Upper lobe of left lung (tissue), 6 donors: Measurements from ENCODE around the gene FAM53B. TPM values are rescaled to one million over a fixed set of nuclear protein-coding genes. Genes with fewer than 3 reads are reported as not detected.

Source experiments
- ATAC-seq, 2 donors: fragments of 200-7000 bp; cut with Tn5 transposase; one replicate each; pipeline ENCODE4 v1.9.1; 2022; ENCODE audit warnings: mild to moderate bottlenecking in 2 of 2, moderate library complexity in 2 of 2; ENCODE audit not compliant: low FRiP score in 2 of 2
- DNase-seq, 2 donors: peaks; one replicate each; pipeline ENCODE4 v3.0.0-alpha.2; 2019 to 2020
- H3K27ac ChIP-seq, 4 donors: fragments of 200-600 bp; sonication (generic); one replicate each; pipeline ENCODE4 v1.5.1; 2016 to 2019
- H3K27me3 ChIP-seq, 4 donors: fragments of 200-600 bp; sonication (generic); one replicate each; pipeline ENCODE4 v1.5.1; 2017 to 2019
- H3K36me3 ChIP-seq, 4 donors: fragments of 200-600 bp; sonication (generic); one replicate each; pipeline ENCODE4 v1.5.1; 2016 to 2019
- H3K4me1 ChIP-seq, 4 donors: fragments of 200-600 bp; sonication (generic); one replicate each; pipeline ENCODE4 v1.5.1; 2018 to 2019
- H3K4me3 ChIP-seq, 4 donors: fragments of 200-600 bp; sonication (generic); one replicate each; pipeline ENCODE4 v1.5.1; 2017 to 2019; ENCODE audit warnings: mild to moderate bottlenecking in 2 of 4, moderate library complexity in 1 of 4
- H3K9me3 ChIP-seq, 4 donors: fragments of 200-600 bp; sonication (generic); one replicate each; pipeline ENCODE4 v1.5.1; 2018 to 2019
- EP300 ChIP-seq, 4 donors: sonication (generic); formaldehyde crosslinking; IDR thresholded peaks; one replicate each; pipeline ENCODE4 v1.5.1; 2017; ENCODE audit warnings: antibody characterized with exemption in 4 of 4, control low read depth in 2 of 4
- POLR2A ChIP-seq, 4 donors: fragments of 450-650 bp; IDR thresholded peaks; one replicate each; pipeline ENCODE4 v1.5.1; 2016 to 2017; ENCODE audit warnings: antibody characterized with exemption in 4 of 4, mild to moderate bottlenecking in 2 of 4
- POLR2AphosphoS5 ChIP-seq, 2 donors: sonication (generic); formaldehyde crosslinking; IDR thresholded peaks; one replicate each; pipeline ENCODE4 v1.5.1; 2017; ENCODE audit warnings: antibody characterized with exemption in 2 of 2
- WGBS, 2 donors: methylation state at CpG; one replicate each; pipeline ENCODE4 v1.1.5; 2017 to 2018; 5-methylcytosine and 5-hydroxymethylcytosine counted together
- total RNA-seq, 6 donors: library from RNA; depleted of rRNA in 4 of 6; stranded (reverse); fragments of >200 nt in 4 of 6; gene quantifications; one replicate each; pipeline versions ENCODE4 v1.1.0 to v1.2.1, GENCODE V29; 2016 to 2021
- TF ChIP-seq, protein P1 (sequence below), 6 experiments: fragments of 450-650 bp in 4 of 6; fragments of 200-600 bp in 2 of 6; sonication (generic) in 2 of 6; IDR thresholded peaks; one replicate each; pipeline ENCODE4 v1.5.1; 2016 to 2019; ENCODE audit warnings: antibody characterized with exemption in 6 of 6
- donor health status: DM: no; HTN: no; CAD: no; lungs with moderate emphysema.
- donor health status: DM: no; HTN: yes; CAD: no; lungs with severe emphysema.

Gene FAM53B
- total RNA-seq, 6 donors from 2014 or later, result 35.8 to 62.5 (median 47.8) TPM

GRCh38 chr10:124688386-124688785, 55.8 kb downstream of the FAM53B start:
- H3K36me3 ChIP-seq, result peaks cover 0 to 11% (median 4%) of the 10 kb centered on the region in 4 donors
- H3K4me3 ChIP-seq, result no peak overlapping the region
- no peaks in the 10 kb centered on the region for H3K9me3 ChIP-seq
- TF ChIP-seq POLR2A (IDR thresholded peaks at IDR 0.05) (no peak), POLR2AphosphoS5 (IDR thresholded peaks at IDR 0.05) (no peak), EP300 (IDR thresholded peaks at IDR 0.05) (no peak)
- TF ChIP-seq, protein P1, sequence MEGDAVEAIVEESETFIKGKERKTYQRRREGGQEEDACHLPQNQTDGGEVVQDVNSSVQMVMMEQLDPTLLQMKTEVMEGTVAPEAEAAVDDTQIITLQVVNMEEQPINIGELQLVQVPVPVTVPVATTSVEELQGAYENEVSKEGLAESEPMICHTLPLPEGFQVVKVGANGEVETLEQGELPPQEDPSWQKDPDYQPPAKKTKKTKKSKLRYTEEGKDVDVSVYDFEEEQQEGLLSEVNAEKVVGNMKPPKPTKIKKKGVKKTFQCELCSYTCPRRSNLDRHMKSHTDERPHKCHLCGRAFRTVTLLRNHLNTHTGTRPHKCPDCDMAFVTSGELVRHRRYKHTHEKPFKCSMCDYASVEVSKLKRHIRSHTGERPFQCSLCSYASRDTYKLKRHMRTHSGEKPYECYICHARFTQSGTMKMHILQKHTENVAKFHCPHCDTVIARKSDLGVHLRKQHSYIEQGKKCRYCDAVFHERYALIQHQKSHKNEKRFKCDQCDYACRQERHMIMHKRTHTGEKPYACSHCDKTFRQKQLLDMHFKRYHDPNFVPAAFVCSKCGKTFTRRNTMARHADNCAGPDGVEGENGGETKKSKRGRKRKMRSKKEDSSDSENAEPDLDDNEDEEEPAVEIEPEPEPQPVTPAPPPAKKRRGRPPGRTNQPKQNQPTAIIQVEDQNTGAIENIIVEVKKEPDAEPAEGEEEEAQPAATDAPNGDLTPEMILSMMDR (IDR thresholded peaks at IDR 0.05), result no peak
- ATAC-seq (no peak), DNase-seq (no peak)
- 94% methylated on average over 6 of the region's 6 CpGs for WGBS, 2 donors
- no peaks in the 10 kb centered on the region for H3K27me3 ChIP-seq
- H3K4me1 ChIP-seq, result peaks cover 43 to 58% (median 50%) of the 10 kb centered on the region in 4 donors
- peak overlapping the region in 2 of 4 donors; percentile 19 to 69 for H3K27ac ChIP-seq

DNA sequence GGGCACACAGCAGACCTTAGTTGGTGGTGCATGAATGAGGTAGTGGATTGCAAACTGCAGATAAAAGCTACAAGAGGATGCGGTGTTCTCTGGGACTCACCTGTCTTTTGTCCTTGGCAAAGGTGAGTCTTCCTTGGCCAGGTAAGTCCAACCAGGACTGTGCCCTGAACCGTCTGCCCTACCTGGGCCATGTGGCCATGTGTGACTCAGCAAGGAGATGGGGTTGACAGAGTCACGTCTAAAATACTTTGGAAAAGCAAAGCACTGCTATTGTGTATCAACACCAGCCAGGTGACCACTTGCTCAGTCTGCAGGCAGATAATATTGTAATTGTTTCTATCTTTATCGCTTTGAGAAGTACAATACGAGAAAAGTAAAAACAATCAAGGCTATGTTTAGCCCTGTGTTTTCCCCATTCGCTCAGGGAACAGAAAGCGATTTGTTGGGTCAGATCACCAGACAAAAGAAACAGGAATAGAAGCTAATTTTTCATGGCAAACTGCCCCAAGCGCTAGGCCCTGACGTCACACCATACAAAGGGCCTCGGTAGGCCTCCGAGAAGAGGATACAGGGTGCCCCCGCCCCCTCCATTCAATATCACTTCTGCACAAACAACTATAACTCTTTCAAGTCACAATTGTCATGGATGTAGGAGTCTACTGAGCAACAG, 57.3 kb downstream of the FAM53B start:
- Histone ChIP-seq H3K9me3 (no peaks in the 10 kb centered on the region), H3K4me1 (peaks cover 45 to 59% (median 52%) of the 10 kb centered on the region in 4 donors), H3K27ac (peak overlapping the region; percentile 37 to 79 (median 72)), H3K36me3 (peaks cover 0 to 11% (median 6%) of the 10 kb centered on the region in 4 donors), H3K27me3 (no peaks in the 10 kb centered on the region), H3K4me3 (no peak overlapping the region)
- 60 to 66% methylated on average over 12 of the region's 12 CpGs for WGBS, 2 donors
- no peak for TF ChIP-seq POLR2A (IDR thresholded peaks at IDR 0.05)
- TF ChIP-seq EP300 (IDR thresholded peaks at IDR 0.05), result no peak
- no peak for TF ChIP-seq POLR2AphosphoS5 (IDR thresholded peaks at IDR 0.05)
- TF ChIP-seq, protein P1 (IDR thresholded peaks at IDR 0.05), result no peak
- DNase-seq (no peak), ATAC-seq (peak in 1 of 2 donors; percentile 18)

DNA sequence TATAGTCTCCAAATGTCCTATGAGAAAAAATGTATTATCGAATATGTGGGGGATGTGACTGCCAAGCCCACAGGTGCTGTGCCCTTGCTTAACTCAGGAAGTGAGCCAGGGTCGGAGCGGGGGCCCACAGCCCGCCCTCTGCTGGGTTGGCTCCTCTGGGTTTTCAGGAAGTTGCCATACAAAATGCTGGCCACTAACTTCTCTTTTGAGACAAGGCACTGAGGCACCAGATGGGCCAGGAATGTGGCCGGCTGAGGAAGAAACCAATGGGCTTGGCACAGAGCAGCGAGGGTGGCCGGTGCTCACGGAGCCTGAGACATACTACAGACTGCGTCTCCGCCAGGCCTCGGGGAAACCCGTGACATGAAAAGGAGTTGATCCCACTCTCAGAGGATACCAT, 58.9 kb downstream of the FAM53B start:
- TF ChIP-seq EP300 (IDR thresholded peaks at IDR 0.05), result no peak
- peak in 1 of 2 donors; percentile 25 for TF ChIP-seq POLR2AphosphoS5 (IDR thresholded peaks at IDR 0.05)
- TF ChIP-seq POLR2A (IDR thresholded peaks at IDR 0.05), result peak in 1 of 4 donors; percentile 37
- TF ChIP-seq, protein P1 (IDR thresholded peaks at IDR 0.05), result no peak
- WGBS, 2 donors, result 48 to 59% methylated on average over 9 to 11 of the region's 12 CpGs
- no peak overlapping the region for H3K4me3 ChIP-seq
- peaks cover 57 to 69% (median 60%) of the 10 kb centered on the region in 4 donors for H3K4me1 ChIP-seq
- DNase-seq, result peak; percentile 75 to 83
- H3K27me3 ChIP-seq, result no peaks in the 10 kb centered on the region
- H3K27ac ChIP-seq, result peak overlapping the region; percentile 42 to 79 (median 72)
- peaks cover 3 to 26% (median 16%) of the 10 kb centered on the region in 4 donors for H3K36me3 ChIP-seq
- H3K9me3 ChIP-seq, result no peaks in the 10 kb centered on the region
- peak in 1 of 2 donors; percentile 74 for ATAC-seq

- Histone ChIP-seq H3K4me3 (no peak overlapping the region), H3K4me1 (peaks cover 64 to 79% (median 68%) of the 10 kb centered on the region in 4 donors)
Measured at GRCh38 chr10:124683814-124684213, 60.4 kb downstream of the FAM53B start.

More at GRCh38 chr10:124683814-124684213, 60.4 kb downstream of the FAM53B start:
- 34% methylated on average over 5 of the region's 5 CpGs; no CpG with 5 or more reads in 1 of the 2 donors for WGBS, 2 donors
- peaks cover 3 to 21% (median 13%) of the 10 kb centered on the region in 4 donors for H3K36me3 ChIP-seq
- no peak for DNase-seq
- no peaks in the 10 kb centered on the region for H3K27me3 ChIP-seq
- ATAC-seq, result no peak
- H3K9me3 ChIP-seq, result no peaks in the 10 kb centered on the region
- no peak for TF ChIP-seq POLR2A (IDR thresholded peaks at IDR 0.05)
- no peak for TF ChIP-seq POLR2AphosphoS5 (IDR thresholded peaks at IDR 0.05)
- TF ChIP-seq, protein P1 (IDR thresholded peaks at IDR 0.05), result no peak
- no peak for TF ChIP-seq EP300 (IDR thresholded peaks at IDR 0.05)
- H3K27ac ChIP-seq, result peak overlapping the region; percentile 61 to 79 (median 72)
